Tongue (tissue), 2 donors: ENCODE results near the gene LRRC61. TPM values are rescaled to one million over a fixed set of nuclear protein-coding genes. Genes with fewer than 3 reads are reported as not detected.
"Not testable (repeated sequence)": the region's sequence is repeated elsewhere in the genome, so short reads cannot be mapped to it uniquely, and the experiment has no call there.

Experiments
- DNase-seq: peaks from one replicate; pipeline ENCODE4 v3.0.0-alpha.2; 2015
- total RNA-seq: library from RNA; depleted of rRNA; stranded (reverse); fragments of >200 nt; gene quantifications from one replicate; pipeline ENCODE4 v1.2.3, GENCODE V29; 2014

LRRC61 gene
- total RNA-seq, 1 donor from 2014 or later, result 6.3 TPM

GRCh38 chr7:150307904-150308303 is 15.3 kb upstream of the LRRC61 start:
- no peak for DNase-seq

DNA sequence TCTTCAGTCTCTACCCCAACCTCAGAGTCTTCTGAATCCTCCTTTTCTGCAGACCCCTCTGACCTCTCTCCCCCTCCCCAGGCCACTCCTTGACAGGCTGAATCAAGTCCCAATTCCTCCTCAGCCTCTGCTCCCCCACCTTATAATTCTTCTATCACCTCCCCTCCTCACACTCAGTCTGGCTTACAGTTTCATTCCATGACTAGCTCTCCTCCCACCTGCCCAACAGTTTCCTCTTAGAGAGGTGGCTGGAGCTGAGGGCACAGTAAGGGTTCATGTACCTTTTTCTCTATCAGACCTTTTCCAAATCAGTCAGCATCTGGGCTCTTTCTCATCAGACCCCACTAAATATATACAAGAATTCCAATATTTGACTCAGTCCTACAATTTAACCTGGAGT is 14.6 kb upstream of the LRRC61 start:
- no peak for DNase-seq

- DNase-seq, result peak; percentile 17
Observed at GRCh38 chr7:150311146-150311545, 12.0 kb upstream of the LRRC61 start.

DNA sequence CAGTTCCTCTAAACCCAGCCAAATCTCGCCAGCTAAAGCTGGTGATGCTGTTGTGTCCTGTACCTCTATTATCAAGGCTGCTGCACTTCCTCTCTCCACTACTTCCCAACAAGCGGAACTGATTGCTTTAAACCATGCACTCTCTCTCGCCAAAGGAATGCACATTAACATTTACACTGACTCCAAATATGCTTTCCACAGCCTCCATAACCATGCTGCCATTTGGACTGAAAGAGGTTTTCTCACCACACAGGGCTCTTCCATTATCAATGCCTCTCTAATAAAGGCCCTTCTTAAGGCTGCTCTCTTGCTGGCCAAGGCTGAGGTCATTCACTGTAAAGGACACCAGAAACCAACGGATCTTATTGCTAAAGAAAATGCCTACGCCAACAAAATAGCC is 11.4 kb upstream of the LRRC61 start:
- peak; percentile 78 for DNase-seq

GRCh38 chr7:150312649-150313366 is 10.3 kb upstream of the LRRC61 start:
- DNase-seq, result not testable (repeated sequence)

GRCh38 chr7:150313367-150313809 is 9.8 kb upstream of the LRRC61 start:
- no peak for DNase-seq

DNA sequence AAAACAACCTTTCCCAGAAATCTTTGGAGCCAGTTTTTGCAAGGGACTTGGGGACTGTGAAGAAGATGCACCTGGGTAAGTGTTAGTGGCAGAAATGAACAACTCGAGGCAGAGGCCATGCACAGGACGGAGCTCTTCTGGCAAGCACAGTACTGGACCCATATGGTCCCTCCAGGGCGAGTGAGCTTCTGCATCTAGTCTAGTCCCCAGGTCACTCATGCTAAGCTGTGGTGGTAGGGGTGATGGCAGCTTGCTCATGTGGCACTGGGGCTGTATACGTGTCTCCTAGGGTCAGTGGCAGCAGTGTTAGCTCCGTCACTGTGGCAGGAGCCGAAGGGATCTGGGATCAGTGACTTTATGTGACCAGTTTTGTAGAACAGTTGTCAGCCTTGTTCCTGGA is 9.3 kb upstream of the LRRC61 start:
- DNase-seq, result no peak

DNA sequence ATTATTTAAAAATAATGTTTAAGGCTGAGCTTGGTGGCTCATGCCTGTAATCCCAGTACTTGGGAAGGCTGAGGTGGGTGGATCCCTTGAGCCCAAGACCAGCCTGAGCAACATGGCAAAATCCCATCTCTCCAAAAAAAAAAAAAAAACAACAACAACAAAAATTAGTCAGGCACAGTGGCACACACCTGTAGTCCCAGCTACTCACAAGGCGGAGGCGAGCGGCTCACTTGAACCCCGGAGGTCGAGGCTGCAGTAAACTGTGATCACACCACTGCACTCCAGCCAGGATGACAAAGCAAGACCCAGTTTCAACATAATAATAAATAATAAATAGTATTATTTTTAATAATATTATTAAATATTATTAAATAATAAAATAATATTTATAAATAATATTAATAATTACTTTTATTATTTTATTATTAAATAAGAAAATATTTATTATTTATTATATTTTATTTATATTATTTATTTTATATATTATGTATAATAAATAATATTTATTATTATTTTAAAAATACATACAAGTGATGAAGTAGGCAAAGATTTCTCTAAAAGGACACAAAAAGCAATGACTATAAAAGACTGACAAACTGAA is 8.4 kb upstream of the LRRC61 start:
- DNase-seq, result no peak

DNA sequence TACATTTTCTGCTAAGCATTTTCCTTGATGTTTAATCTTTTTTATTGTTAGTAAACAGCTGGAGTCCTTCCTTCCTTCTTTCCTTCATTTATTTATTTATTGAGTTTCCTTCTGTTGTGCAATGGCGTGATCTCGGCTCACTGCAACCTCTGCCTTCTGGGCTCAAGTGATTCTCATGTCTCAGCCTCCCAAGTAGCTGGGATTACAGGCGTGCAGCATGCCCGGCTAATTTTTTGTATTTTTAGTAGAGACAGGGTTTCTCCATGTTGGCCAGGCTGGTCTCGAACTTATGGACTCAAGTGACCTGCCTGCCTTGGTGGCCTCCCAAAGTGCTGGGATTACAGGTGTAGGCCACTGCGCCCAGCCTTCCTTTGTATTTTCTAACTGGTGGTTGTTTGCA is 6.2 kb upstream of the LRRC61 start:
- DNase-seq, result not testable (repeated sequence)

DNA sequence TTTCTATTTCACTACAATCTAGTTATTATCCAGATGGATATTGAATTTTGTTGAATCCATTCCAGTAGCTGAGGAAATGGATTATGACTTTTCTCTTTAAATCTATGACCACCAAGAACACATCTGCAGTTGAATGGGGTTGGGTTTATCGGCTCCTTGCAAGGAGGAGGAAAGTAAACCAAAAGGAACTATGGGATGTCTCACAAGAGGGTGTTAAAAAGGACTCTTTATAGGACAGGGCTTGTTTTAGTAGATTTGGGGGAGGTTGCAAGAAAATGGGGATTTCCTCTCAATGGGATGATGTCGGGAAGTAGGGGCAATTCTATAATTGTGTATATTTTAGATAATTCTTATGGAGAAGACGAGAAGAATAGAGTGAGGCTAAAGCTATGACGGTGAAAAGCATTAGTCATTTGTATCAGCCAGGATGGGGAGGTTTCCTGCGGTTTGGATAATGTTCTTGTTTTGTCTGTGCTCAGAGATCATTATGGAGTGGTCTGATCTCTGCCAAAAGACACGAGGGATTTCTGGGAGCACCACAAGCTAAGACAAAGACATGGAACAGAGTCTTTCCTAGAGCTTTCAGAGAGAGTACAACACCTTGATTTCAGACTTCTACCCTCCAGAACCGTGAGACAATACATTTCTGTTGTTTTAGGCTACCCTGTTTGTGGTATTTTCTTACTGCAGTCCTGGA is 5.3 kb upstream of the LRRC61 start:
- no peak for DNase-seq

DNA sequence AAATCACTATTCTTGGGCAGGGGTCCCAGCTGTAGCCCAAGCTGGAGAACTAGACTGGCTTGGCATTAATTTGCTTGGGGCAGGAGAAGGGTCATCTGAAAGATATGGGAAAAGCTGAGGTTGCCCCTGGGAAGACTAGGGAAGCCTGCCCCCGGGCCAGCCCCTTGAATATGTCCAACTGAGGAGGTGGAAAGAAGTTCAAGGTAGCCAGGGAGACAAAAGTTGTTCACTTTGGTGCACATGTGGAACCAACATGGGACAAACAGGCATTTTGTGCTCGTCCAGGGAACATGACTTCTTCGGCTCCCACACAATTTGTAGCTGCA is 1.4 kb upstream of the LRRC61 start:
- no peak for DNase-seq

DNA sequence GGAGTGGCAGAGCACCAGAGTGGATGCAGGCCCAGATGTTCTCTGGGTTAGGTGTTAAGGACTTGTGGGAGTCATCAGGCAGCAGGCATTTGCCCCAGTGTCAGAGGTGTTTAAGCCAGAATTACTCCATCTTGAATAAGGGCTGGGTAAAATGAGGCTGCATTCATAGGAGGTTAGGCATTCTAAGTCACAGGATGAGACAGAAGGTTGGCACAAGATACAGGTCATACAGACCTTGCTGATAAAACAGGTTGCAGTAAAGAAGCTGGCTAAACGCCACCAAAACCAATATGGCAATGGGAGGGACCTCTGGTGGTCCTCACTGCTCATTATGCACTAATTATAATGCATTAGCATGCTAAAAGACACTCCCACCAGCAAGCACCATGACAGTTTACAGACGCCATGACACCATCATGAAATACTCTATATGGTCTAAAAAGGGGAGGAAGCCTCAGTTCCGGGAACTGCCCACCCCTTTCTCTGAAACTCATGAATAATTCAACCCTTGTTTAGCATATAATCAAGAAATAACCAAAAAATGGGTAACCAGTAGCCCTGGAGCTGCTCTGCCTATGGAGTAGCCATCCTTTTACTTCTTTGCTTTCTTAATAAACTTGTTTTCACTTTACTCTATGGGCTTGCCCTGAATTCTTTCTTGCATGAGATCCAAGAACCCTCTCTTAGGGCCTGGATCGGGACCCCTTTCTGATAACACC is 882 bp upstream of the LRRC61 start:
- DNase-seq, result no peak

- DNase-seq, result peak; percentile 52
Observed at GRCh38 chr7:150323682-150324372, 672 bp downstream of the LRRC61 start.

GRCh38 chr7:150324373-150324961 is 1.3 kb downstream of the LRRC61 start:
- DNase-seq, result no peak

- no peak for DNase-seq
Observed at GRCh38 chr7:150325110-150325611, 2.0 kb downstream of the LRRC61 start.

DNA sequence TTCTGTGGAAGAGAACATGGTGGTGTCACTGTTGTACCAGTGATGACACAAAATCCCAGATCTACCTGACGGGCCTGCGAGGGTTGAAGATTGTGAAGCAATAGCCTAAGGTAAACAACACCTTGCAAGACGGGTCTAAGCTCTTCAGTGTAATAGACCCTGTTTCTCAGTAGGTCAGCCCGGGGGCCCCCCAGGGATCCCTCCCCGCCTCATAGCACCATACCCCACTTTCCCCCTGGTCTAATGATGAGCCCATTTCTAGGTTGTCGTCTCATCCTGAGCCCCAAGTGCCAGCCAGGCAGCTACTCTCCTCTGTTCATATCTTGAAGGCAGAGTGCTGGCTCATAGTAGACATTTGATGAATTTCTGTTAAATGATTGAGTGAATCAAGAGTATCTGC is 2.7 kb downstream of the LRRC61 start:
- DNase-seq, result no peak

DNA sequence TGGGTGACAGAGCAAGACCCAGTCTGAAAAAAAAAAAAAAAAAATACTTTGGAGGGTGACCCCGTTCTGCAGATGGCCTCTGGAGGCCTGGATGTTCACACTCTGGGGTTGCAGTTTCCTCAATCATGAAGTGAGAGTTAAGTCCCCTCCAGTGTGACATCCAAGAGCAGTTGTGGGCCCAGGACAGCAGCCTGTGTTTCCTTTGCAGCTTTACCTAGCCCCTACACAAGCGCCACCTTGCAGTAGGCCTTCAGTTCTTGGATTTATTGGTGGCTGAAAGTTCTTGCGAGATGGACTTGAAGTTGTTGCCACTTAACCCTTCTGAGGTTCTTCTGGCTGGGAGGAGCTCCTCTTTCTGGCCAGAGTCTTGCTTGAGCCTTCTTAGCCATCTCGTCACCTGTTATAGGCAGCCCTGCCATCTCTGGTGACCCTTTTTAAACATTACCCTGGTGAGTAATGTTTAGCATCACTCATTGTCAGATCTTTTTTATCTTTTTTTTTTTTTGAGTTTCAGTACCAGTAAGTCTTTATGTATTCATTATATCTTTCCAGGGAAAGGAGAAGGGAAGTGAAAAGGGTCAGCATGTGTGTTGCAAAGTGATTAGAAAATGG is 3.6 kb downstream of the LRRC61 start:
- no peak for DNase-seq

GRCh38 chr7:150327308-150327707 is 4.2 kb downstream of the LRRC61 start:
- no peak for DNase-seq

- peak; percentile 92 for DNase-seq
Observed at GRCh38 chr7:150329331-150330120, 6.4 kb downstream of the LRRC61 start.

DNA sequence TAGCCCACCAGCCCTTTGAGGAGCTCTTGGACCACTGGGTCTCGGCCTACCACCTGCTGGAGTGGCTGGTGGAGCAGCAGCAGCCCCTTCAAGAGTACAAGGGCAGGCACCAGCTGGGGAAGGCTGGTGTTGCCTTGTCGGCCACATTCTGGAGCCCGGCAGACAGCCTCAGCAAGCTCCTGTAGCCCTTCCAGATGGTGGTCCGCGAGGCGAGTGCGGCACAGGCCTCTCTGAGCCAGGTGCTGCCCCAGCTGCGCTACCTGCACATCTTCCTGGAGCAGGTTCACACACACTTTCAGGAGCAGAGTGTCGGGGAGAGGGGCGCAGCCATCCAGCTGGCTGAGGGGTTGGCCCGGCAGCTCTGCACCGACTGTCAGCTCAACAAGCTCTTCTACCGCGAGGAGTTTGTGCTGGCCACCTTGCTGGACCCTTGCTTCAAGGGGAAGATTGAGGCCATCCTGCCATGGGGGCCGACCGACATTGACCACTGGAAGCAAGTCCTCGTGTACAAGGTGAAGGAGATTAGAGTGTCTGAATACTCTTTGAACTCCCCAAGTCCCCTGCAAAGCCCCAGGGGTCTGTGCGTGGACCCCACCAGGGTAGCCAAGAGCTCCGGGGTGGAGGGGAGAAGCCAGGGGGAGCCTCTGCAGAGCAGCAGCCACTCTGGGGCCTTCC is 7.2 kb downstream of the LRRC61 start:
- peak; percentile 84 for DNase-seq
